Panc1 (cell line): ENCODE data around the gene PCDHGC3. TPM values are rescaled to one million over a fixed set of nuclear protein-coding genes. Genes with fewer than 3 reads are reported as not detected.

Experiments used
- ATAC-seq: fragments of 200-7000 bp; cut with Tn5 transposase; 2 replicates; pipeline ENCODE4 v1.9.1; 2020; ENCODE audit warnings: mild to moderate bottlenecking, moderate library complexity
- BruUV-seq: library from RNA; stranded (reverse); fragments of 400-500 nt; replicated peaks from 2 replicates; lab custom pipeline; 2021; lab: Mats Ljungman, UMichigan
- CTCF ChIA-PET: fragments of 300-600 bp; sonication (Branson Sonifier 250); formaldehyde crosslinking; loops from one replicate; lab custom pipeline; 2022; ENCODE audit warnings: antibody characterized with exemption; lab: Charles Lee
- POLR2A ChIA-PET: fragments of 300-600 bp; sonication (Branson Sonifier 250); formaldehyde crosslinking; loops from one replicate; lab custom pipeline; 2022; ENCODE audit warnings: antibody characterized with exemption; lab: Charles Lee
- DNase-seq: peaks from one replicate; pipeline ENCODE4 v3.0.0-alpha.2; 2010; ENCODE audit warnings: low read depth, low spot score
- H3K27ac ChIP-seq: 2 replicates; pipeline ENCODE4 v1.5.1; 2011; ENCODE audit warnings: mild to moderate bottlenecking, low read length, inconsistent platforms
- H3K27me3 ChIP-seq: fragments of 200-500 bp; sonication (Bioruptor generic); 2 replicates; pipeline ENCODE4 v1.6.0; 2014; ENCODE audit warnings: low read length, inconsistent platforms; ENCODE audit not compliant: control insufficient read depth, insufficient read depth
- H3K36me3 ChIP-seq: fragments of 200-500 bp; sonication (Bioruptor generic); 2 replicates; pipeline ENCODE4 v1.5.1; 2014; ENCODE audit warnings: inconsistent platforms, mild to moderate bottlenecking, low read length, moderate library complexity; ENCODE audit not compliant: control insufficient read depth, insufficient read depth
- H3K4me1 ChIP-seq: 2 replicates; pipeline ENCODE4 v1.5.1; 2011; ENCODE audit warnings: inconsistent platforms, mild to moderate bottlenecking, low read length, moderate library complexity; ENCODE audit not compliant: control insufficient read depth, insufficient read depth
- H3K4me3 ChIP-seq, 2 experiments: 2 replicates each; pipeline ENCODE4 v1.5.1; 2011 to 2012; ENCODE audit warnings: low read depth in 2 of 2, low read length in 2 of 2, mild to moderate bottlenecking in 2 of 2, inconsistent platforms in 1 of 2, moderate library complexity in 1 of 2
- H3K9me3 ChIP-seq: fragments of 200-500 bp; sonication (Bioruptor generic); 2 replicates; pipeline ENCODE4 v1.5.1; 2014; ENCODE audit warnings: low read depth, mild to moderate bottlenecking, inconsistent platforms, low read length, moderate library complexity; ENCODE audit not compliant: control insufficient read depth, insufficient read depth
- POLR2AphosphoS5 ChIP-seq: IDR thresholded peaks from 2 replicates; pipeline ENCODE4 v1.6.1; 2012; ENCODE audit warnings: mild to moderate bottlenecking, low read depth, low read length, moderate library complexity
- REST ChIP-seq, 2 experiments: IDR thresholded peaks; 2 replicates each; pipeline ENCODE4 v1.6.1; 2011 to 2012; ENCODE audit warnings: low read depth in 2 of 2, control low read depth in 1 of 2, low read length in 1 of 2, mild to moderate bottlenecking in 1 of 2, moderate library complexity in 1 of 2; ENCODE audit not compliant: insufficient read depth in 1 of 2
- SIN3A ChIP-seq: IDR thresholded peaks from 2 replicates; pipeline ENCODE4 v1.6.1; 2012; ENCODE audit warnings: low read depth, mild to moderate bottlenecking, low read length, moderate library complexity, borderline replicate concordance; ENCODE audit not compliant: insufficient read depth
- TCF7L2 ChIP-seq: IDR thresholded peaks from 2 replicates; pipeline ENCODE4 v1.6.1; 2011; ENCODE audit warnings: mild to moderate bottlenecking, low read depth, low read length, inconsistent platforms
- in situ Hi-C: cut with HindIII; loops from 2 replicates; pipeline ENCODE4 v1.10.0; 2016; ENCODE audit warnings: low sequenced_read_pairs, low pct_unique_long_range_greater_than_20kb
- intact Hi-C: fragments of 100-400 bp; cut with micrococcal nuclease; formaldehyde crosslinking; loops from one replicate; pipeline ENCODE4 v1.10.0; 2022; ENCODE audit not compliant: unreplicated experiment
- total RNA-seq: library from RNA; stranded (reverse); gene quantifications from one replicate; pipeline ENCODE4 v1.2.1, GENCODE V29; 2021; ENCODE audit not compliant: unreplicated experiment
- TF ChIP-seq, protein P1 (sequence below): fragments of 450-650 bp; IDR thresholded peaks from 2 replicates; pipeline ENCODE4 v1.5.1; 2017; ENCODE audit warnings: mild to moderate bottlenecking

Gene PCDHGC3
- total RNA-seq, 1 experiment from 2014 or later, result 54.1 TPM

GRCh38 chr5:141510160-141510559 lies 34.4 kb downstream of the PCDHGC3 start:
- Histone ChIP-seq H3K9me3 (no peaks in the 10 kb centered on the region), H3K4me1 (peaks cover 27% of the 10 kb centered on the region), H3K27me3 (no peaks in the 10 kb centered on the region), H3K4me3 (no peak overlapping the region), H3K27ac (no peak overlapping the region), H3K36me3 (no peaks in the 10 kb centered on the region)
- TF ChIP-seq POLR2AphosphoS5, result no peak
- TF ChIP-seq TCF7L2, result no peak
- TF ChIP-seq, protein P1, sequence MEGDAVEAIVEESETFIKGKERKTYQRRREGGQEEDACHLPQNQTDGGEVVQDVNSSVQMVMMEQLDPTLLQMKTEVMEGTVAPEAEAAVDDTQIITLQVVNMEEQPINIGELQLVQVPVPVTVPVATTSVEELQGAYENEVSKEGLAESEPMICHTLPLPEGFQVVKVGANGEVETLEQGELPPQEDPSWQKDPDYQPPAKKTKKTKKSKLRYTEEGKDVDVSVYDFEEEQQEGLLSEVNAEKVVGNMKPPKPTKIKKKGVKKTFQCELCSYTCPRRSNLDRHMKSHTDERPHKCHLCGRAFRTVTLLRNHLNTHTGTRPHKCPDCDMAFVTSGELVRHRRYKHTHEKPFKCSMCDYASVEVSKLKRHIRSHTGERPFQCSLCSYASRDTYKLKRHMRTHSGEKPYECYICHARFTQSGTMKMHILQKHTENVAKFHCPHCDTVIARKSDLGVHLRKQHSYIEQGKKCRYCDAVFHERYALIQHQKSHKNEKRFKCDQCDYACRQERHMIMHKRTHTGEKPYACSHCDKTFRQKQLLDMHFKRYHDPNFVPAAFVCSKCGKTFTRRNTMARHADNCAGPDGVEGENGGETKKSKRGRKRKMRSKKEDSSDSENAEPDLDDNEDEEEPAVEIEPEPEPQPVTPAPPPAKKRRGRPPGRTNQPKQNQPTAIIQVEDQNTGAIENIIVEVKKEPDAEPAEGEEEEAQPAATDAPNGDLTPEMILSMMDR, result no peak
- no peak for TF ChIP-seq SIN3A
- no peak for TF ChIP-seq REST (IDR thresholded peaks at IDR 0.05; ENCODE audit: insufficient read depth in 1 of 2, low read depth in 2 of 2, low read length in 1 of 2)
- no TSS peak for BruUV-seq
- CTCF ChIA-PET, result no interaction called here
- ATAC-seq (no peak), DNase-seq (no peak)
- intact Hi-C loops (no loop called here), in situ Hi-C loops (no loop called here)
- POLR2A ChIA-PET, result no interaction called here

DNA sequence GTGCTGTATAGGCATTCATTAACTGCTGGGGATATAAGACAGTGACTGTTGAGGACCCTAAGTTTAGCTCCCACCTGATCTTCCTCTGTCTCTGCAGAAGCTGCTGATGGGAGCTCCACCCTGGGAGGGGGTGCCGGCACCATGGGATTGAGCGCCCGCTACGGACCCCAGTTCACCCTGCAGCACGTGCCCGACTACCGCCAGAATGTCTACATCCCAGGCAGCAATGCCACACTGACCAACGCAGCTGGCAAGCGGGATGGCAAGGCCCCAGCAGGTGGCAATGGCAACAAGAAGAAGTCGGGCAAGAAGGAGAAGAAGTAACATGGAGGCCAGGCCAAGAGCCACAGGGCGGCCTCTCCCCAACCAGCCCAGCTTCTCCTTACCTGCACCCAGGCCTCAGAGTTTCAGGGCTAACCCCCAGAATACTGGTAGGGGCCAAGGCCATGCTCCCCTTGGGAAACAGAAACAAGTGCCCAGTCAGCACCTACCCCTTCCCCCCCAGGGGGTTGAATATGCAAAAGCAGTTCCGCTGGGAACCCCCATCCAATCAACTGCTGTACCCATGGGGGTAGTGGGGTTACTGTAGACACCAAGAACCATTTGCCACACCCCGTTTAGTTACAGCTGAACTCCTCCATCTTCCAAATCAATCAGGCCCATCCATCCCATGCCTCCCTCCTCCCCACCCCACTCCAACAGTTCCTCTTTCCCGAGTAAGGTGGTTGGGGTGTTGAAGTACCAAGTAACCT lies 35.3 kb downstream of the PCDHGC3 start:
- in situ Hi-C loops (no loop called here), intact Hi-C loops (no loop called here)
- DNase-seq, result no peak
- Histone ChIP-seq H3K27ac (no peak overlapping the region), H3K4me3 (no peak overlapping the region), H3K4me1 (peaks cover 31% of the 10 kb centered on the region), H3K9me3 (no peaks in the 10 kb centered on the region), H3K27me3 (no peaks in the 10 kb centered on the region), H3K36me3 (no peaks in the 10 kb centered on the region)
- ChIA-PET POLR2A (no interaction called here), CTCF (interaction anchor here (0.7 kb wide), 1 partner anchor 576 kb away, joined by 3 read pairs; no protein-coding TSS in a partner anchor)
- TF ChIP-seq SIN3A, result no peak
- TF ChIP-seq, protein P1, result no peak
- no peak for TF ChIP-seq POLR2AphosphoS5
- TF ChIP-seq TCF7L2, result no peak
- no peak for TF ChIP-seq REST (IDR thresholded peaks at IDR 0.05; ENCODE audit: insufficient read depth in 1 of 2, low read depth in 2 of 2, low read length in 1 of 2)
- ATAC-seq, result no peak
- no TSS peak for BruUV-seq
